NCI-H2196 (cell line): ENCODE results near the gene C11orf54.
A peak's percentile ranks its signal among the peaks of the same experiment; 100 is the strongest.
"Not testable (repeated sequence)": the region's sequence is repeated elsewhere in the genome, so short reads cannot be mapped to it uniquely, and the experiment has no call there.

ENCODE experiments used
- DNase-seq: peaks from one replicate; lab custom pipeline; 2025; ENCODE audit not compliant: unreplicated experiment; lab: John Stamatoyannopoulos, UW

Gene C11orf54

DNA sequence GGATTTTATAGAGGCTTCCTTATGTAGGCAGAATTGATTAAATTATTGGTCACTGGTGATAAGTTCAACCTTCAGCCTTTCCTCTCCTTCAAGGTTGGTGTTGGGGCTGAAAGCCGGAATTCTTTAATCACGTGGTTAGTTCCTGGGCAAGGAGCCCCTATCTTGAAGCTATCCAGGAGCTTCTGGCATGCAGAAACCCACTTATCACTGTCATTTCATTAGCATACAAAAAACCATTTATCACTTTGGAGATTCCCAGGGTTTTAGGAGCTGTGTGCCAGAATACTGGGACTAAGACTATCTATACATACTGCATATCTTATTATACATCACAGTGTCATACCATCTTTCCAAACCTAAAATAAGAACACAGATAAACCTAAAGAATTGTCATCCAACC, 24.1 kb downstream of the C11orf54 start:
- DNase-seq: no peak

- no peak for DNase-seq
Observed at GRCh38 chr11:93766504-93766903, 25.0 kb downstream of the C11orf54 start.

- no peak for DNase-seq
Observed at GRCh38 chr11:93767018-93767417, 25.5 kb downstream of the C11orf54 start.

GRCh38 chr11:93770160-93770559, 28.7 kb downstream of the C11orf54 start:
- DNase-seq: no peak

GRCh38 chr11:93772123-93772522, 30.7 kb downstream of the C11orf54 start:
- DNase-seq: no peak

- no peak for DNase-seq
Observed at GRCh38 chr11:93773045-93773477, 31.6 kb downstream of the C11orf54 start.

GRCh38 chr11:93773601-93774200, 32.2 kb downstream of the C11orf54 start:
- DNase-seq: no peak

DNA sequence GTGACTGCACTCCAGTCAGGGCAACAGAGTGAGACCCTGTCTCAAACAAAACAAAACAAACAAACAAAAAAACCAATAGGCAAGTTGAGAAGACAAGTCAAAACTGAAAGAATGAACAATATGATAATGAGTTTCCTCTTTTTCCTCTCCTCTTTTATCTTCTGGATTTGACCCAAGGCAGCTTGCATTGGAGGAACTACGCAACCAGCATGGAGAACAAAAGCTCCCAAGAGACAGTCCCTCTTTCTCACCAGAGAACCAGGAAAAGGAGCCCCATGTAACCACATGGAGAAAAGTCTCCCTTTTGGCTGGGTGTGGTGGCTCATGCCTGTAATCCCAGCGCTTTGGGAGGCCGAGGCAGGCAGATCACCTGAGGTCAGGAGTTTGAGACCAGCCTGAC, 33.1 kb downstream of the C11orf54 start:
- not testable (repeated sequence) for DNase-seq

- no peak for DNase-seq
Observed at GRCh38 chr11:93775289-93775688, 33.8 kb downstream of the C11orf54 start.

GRCh38 chr11:93783362-93783761, 41.9 kb downstream of the C11orf54 start:
- DNase-seq: no peak

GRCh38 chr11:93783765-93784144, 42.3 kb downstream of the C11orf54 start:
- no peak for DNase-seq

DNA sequence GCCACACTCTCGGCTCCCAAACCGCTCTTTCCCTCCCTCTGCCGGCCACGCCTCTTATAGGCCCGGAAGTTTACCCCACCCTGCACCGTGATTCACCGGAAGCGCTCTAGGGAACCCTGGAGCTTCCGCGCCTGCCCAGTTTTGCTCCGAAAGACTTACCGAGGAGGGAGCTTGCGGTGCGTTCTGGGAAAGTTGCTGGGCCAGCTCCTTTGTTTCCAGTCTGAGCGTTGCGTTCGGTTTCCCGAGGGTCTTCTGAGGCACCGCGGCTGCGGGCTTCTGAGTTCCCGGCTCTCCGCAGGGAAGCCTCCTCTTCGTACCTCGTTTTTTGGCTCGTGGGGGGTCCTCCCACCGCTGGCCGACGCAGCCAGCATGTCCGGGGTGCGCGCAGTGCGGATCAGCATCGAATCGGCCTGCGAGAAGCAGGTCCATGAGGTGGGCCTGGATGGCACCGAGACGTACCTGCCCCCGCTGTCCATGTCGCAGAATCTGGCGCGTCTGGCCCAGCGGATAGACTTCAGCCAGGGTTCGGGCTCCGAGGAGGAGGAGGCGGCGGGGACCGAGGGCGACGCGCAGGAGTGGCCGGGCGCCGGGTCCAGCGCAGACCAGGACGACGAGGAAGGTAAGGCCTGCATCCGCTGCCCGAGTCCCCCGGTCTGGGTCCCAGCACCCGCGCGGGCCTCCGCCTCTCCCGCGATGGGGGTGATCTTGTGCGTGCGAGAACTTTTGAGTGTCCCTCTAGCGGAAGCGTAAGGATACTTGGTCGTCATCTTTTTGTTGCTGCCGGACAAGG, 42.9 kb downstream of the C11orf54 start, which contains the start of gene MED17:
Gene MED17, plus strand, starts transcription at position 138 of the 790 bp plus-strand sequence. Its CDS starts 232 bp downstream, at position 370.
- DNase-seq: peak; percentile 95

GRCh38 chr11:93784935-93785360, 43.5 kb downstream of the C11orf54 start:
- no peak for DNase-seq

- no peak for DNase-seq
Observed at GRCh38 chr11:93791493-93791892, 50.0 kb downstream of the C11orf54 start.

DNA sequence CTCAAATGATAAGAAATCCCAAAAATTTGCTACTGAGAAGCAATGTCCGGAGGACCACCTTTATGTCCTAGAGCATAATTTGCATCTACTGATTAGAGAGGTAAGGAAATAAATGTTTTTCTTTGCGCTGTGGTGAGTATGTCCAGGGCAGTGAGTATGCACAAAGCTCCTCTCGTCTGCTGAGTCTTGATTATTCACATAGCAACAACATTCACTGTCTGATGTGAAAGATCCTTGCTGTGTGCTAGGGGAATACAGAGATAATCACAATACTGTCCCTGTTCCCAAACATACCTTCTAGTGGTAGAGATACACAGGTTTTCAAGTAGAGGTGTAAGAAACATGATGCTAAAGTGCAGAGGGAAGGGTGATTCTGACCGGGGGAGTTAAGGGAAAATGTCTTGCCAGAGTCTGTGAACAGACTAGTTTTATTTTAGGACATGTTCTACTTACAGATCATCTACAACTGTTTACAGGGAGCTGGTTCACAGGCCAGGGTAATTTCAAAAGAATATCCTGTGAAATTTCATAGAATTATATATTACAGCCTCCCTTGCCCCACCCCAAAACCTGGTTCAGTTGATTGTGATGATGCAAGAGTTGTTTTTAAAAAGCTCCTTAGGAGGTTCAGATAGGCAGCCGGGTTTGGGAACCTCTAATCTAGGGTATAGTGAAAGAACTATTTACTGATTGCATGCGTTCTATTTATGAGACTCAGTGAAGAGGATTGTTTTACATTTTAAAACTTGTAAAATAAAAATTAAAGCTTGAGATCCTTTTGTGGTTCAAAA, 55.2 kb downstream of the C11orf54 start:
- DNase-seq: no peak

- no peak for DNase-seq
Observed at GRCh38 chr11:93801366-93801765, 59.9 kb downstream of the C11orf54 start.

DNA sequence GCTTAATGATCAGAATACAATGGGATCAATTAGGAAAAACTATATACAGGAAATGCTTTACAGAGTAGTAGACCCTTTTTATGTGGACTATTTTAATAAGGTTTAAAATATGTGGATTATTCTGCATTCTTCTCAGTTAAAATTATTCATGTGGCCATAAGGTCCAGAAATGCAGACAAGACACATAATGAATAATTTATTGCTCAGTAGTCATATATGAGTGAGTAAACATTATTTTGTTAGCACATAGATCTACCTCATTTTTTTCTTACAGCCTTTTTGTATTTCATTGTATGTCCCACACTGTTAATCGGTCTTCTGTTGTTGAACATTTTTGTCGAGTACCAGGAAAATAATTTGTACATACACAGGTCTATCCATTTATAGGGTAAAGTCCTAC, 63.4 kb downstream of the C11orf54 start:
- no peak for DNase-seq

DNA sequence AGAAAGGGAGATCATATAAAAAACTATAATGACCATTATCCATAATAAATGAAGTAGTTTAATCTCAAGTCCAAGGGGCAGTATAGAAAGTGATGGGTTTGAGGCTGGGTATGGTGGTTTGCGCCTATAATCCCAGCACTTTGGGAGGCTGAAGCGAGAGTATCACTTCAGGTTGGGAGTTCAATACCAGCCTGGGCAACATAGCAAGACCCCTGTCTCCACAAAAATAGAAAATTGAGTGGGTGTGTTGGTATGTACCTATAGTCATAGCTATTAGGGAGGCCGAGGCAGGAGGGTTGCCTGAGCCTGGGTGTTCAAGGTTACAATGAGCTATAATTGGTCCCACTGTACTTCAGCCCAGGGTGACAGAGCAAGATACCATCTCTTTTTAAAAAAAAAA, 66.5 kb downstream of the C11orf54 start:
- no peak for DNase-seq

DNA sequence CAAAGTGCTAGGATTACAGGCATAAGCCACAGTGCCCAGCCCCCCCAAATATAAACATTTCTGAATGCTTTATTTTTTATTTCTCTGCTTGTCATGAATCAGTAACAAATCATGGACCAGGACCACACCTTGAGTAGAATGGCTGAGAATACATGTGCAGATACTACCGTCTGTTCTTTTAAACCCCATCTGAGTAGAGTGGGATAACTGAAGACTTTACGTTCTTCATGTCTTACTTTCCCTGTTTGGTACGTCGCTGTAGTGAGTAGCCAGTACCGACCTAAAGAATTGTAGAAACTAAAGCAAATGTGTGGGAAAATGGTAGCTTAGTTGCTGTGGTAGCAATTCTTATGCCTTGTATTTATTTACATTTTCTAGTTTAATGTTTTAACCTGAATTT, 72.5 kb downstream of the C11orf54 start:
- no peak for DNase-seq
